ENCODE results near the gene ARHGEF17. TPM values are rescaled to one million over a fixed set of nuclear protein-coding genes. Genes with fewer than 3 reads are reported as not detected.

ARHGEF17 gene
- total RNA-seq, 4 donors from 2014 or later, result 3.2 to 33.8 (median 17.4) TPM

DNA sequence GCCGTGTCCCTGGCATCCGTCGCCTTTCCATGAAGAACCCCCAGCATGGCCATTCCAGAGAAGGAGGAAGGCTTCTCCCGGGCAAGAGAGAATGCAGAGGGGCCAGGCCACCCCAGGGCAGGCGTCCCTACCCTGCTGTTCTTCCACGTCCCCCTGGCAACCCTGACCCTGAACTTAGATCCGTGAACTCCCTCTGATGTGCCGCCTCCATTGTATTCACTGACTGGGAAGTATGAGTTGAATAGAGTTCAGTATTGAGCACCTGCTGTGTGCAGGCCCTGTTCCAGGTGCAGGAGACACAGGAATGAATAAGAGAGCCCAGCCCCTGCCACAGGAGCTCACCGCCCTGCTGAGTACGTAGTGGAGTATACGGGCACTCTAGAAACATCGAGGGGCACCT, 39.0 kb downstream of the ARHGEF17 start:
- Histone ChIP-seq H3K27me3 (no peaks in the 10 kb centered on the region), H3K36me3 (no peaks in the 10 kb centered on the region), H3K4me3 (no peak overlapping the region), H3K9me3 (no peaks in the 10 kb centered on the region), H3K4me1 (peaks cover 0 to 12% (median 0%) of the 10 kb centered on the region in 4 donors), H3K27ac (no peak overlapping the region)
- TF ChIP-seq, protein P1, sequence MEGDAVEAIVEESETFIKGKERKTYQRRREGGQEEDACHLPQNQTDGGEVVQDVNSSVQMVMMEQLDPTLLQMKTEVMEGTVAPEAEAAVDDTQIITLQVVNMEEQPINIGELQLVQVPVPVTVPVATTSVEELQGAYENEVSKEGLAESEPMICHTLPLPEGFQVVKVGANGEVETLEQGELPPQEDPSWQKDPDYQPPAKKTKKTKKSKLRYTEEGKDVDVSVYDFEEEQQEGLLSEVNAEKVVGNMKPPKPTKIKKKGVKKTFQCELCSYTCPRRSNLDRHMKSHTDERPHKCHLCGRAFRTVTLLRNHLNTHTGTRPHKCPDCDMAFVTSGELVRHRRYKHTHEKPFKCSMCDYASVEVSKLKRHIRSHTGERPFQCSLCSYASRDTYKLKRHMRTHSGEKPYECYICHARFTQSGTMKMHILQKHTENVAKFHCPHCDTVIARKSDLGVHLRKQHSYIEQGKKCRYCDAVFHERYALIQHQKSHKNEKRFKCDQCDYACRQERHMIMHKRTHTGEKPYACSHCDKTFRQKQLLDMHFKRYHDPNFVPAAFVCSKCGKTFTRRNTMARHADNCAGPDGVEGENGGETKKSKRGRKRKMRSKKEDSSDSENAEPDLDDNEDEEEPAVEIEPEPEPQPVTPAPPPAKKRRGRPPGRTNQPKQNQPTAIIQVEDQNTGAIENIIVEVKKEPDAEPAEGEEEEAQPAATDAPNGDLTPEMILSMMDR (IDR thresholded peaks at IDR 0.05), result no peak
- no peak for TF ChIP-seq POLR2A (IDR thresholded peaks at IDR 0.05)
- no peak for DNase-seq

DNA sequence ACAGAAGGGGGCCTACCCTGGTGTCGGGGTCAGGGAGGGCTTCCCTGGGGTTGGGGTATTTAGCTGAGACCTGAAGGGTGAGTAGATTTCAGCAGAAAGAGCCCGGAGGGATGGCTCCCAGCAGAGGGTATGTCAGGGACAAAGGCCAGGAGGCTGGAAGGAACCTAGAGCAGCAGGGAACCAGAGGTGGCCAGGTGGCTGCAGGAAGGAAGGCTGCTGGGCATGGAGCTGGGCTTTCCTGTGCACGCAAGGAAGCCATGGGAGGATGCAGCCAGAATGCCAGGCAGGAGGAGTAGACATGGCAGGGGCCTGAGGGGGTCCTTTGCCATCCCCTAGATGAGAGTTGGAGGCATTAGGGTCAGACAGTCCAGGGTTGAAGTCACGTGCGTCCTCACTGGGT, 40.8 kb downstream of the ARHGEF17 start:
- TF ChIP-seq, protein P1 (IDR thresholded peaks at IDR 0.05), result no peak
- no peak for TF ChIP-seq POLR2A (IDR thresholded peaks at IDR 0.05)
- Histone ChIP-seq H3K4me1 (no peaks in the 10 kb centered on the region), H3K9me3 (no peaks in the 10 kb centered on the region), H3K27ac (no peak overlapping the region), H3K36me3 (no peaks in the 10 kb centered on the region), H3K27me3 (no peaks in the 10 kb centered on the region), H3K4me3 (no peak overlapping the region)
- no peak for DNase-seq

DNA sequence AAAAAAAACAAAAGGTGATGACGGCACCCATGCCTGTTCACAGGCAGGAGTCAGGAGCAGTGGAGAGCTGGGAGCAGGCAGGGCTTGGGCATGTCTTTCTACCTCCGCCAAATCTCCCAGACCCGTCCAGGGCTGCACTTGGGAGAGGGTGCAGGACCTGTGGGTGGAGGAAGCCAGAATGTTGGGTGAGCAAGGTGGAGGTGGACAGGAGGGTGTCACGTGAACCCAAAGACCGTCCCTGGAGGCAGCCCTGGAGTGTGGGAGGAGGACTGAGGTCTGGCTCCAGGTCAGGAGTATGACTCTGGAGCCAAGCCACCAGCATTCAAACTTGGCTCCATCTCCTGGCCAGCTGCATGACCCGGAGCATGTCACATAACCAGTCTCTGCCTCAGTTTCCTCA, 41.6 kb downstream of the ARHGEF17 start:
- no peak for DNase-seq
- Histone ChIP-seq H3K27me3 (no peaks in the 10 kb centered on the region), H3K27ac (no peak overlapping the region), H3K4me3 (no peak overlapping the region), H3K36me3 (no peaks in the 10 kb centered on the region), H3K9me3 (no peaks in the 10 kb centered on the region), H3K4me1 (no peaks in the 10 kb centered on the region)
- TF ChIP-seq POLR2A (IDR thresholded peaks at IDR 0.05), result no peak
- TF ChIP-seq, protein P1 (IDR thresholded peaks at IDR 0.05), result no peak

DNA sequence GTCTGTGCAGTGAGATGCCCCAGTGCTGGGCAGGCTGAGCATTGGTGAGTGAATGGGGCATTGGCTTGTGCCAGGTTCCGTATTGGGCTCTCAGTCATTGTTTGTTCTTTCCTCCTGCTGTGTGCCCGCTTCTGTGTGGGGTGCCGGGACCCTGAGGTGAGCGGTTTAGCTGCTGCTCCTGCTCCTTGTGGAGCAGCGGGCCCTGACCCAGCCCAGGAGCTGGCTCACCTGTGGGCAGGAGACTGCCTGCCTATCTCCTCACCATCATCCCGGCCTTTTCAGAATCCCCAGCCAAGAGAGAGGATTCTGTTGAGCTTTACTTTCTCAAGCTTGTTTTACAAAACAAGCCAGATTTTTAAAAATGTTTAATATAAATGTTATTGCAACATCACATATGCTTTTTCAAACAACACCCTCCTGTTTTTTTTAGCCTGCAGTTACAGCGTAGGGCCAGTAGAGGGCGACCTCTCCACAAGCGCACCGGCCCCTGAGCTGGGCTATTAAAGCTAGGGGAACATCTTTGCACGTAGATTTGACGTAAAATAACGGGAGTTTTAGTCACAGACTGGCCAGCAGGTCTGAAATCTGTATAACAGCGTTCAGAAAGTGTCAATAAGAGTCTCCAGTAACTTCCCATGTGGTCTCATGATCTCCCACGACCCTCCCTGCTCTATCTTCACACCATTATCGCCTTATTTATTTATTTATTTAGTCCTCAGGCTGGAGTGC, 43.0 kb downstream of the ARHGEF17 start:
- TF ChIP-seq POLR2A (IDR thresholded peaks at IDR 0.05), result no peak
- TF ChIP-seq, protein P1 (IDR thresholded peaks at IDR 0.05), result peak; percentile 87 to 98 (median 94)
- H3K4me1 ChIP-seq, result no peaks in the 10 kb centered on the region
- no peaks in the 10 kb centered on the region for H3K9me3 ChIP-seq
- H3K36me3 ChIP-seq, result no peaks in the 10 kb centered on the region
- H3K4me3 ChIP-seq, result no peak overlapping the region
- no peaks in the 10 kb centered on the region for H3K27me3 ChIP-seq
- no peak overlapping the region for H3K27ac ChIP-seq
- DNase-seq, result peak in 2 of 3 donors; percentile 60 to 78

DNA sequence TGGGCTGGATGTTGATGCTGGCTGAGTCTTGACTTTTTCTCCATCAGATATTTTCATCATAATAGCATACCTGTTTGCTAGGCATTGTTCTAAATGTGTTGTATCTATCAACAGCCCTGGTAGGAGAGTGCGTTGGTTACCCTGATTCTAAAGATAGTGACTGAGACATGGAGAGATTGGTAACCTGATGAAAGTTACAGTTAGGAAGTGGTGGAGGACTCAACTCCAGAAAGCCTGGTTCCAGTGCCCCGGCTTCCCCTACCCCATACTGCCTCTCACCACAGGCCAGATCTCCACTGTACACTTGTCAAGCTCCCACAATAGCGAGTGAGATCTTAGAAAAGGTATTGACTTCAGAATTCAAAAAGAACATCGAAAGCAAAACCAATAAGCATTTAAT, 45.3 kb downstream of the ARHGEF17 start:
- no peaks in the 10 kb centered on the region for H3K4me1 ChIP-seq
- no peaks in the 10 kb centered on the region for H3K27me3 ChIP-seq
- no peak overlapping the region for H3K4me3 ChIP-seq
- DNase-seq, result no peak
- no peak for TF ChIP-seq POLR2A (IDR thresholded peaks at IDR 0.05)
- TF ChIP-seq, protein P1 (IDR thresholded peaks at IDR 0.05), result no peak
- no peaks in the 10 kb centered on the region for H3K9me3 ChIP-seq
- peaks cover 0 to 7% (median 0%) of the 10 kb centered on the region in 3 donors for H3K36me3 ChIP-seq
- H3K27ac ChIP-seq, result no peak overlapping the region

Data from Peyer's patch (tissue), 4 donors.